ENCODE data around the gene ACSBG1.
A peak's percentile ranks its signal among the peaks of the same experiment; 100 is the strongest.
"Not testable (repeated sequence)": the region's sequence is repeated elsewhere in the genome, so short reads cannot be mapped to it uniquely, and the experiment has no call there.

ACSBG1 gene

DNA sequence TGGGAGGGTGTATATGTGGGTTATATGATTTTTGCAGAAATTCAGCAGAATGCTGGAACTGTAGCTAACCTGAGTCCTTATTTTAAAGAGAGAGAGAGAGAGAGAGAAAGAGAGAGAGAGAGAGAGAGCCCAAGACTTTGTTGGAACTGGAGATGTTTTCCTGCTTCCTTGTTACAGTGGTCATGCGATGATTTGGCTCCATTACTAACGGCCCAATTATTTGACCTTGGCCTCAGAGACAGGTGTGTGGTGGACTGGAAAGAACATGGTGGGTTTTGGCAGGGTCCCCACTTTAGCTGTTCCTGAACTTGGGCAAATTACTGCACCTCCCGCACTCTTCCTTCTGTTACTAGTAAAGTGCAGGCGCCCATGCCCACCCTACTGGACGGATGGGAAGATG lies 14.8 kb upstream of the ACSBG1 start:
- DNase-seq: no peak

GRCh38 chr15:78247911-78248310 lies 13.5 kb upstream of the ACSBG1 start:
- DNase-seq: no peak

DNA sequence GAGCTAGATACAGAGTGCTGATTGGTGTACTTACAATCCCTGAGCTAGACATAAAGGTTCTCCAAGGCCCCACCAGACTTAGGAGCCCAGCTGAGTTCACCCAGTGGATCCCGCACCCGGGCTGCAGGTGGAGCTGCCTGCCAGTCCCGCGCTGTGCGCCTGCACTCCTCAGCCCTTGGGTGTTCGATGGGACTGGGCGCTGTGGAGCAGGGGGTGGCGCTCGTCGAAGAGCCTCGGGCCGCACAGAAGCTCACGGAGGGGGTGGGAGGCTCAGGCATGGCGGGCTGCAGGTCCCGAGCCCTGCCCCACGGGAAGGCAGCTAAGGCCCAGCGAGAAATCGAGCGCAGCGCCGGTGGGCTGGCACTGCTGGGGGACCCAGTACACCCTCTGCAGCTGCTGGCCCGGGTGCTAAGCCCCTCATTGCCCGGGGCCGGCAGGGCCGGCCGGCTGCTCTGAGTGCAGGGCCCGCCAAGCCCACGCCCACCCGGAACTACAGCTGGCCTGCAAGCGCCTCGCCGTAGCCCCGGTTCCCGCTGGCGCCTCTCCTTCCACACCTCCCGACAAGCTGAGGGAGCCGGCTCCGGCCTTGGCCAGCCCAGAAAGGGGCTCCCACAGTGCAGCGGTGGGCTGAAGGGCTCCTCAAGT lies 11.7 kb upstream of the ACSBG1 start:
- DNase-seq: not testable (repeated sequence)

DNA sequence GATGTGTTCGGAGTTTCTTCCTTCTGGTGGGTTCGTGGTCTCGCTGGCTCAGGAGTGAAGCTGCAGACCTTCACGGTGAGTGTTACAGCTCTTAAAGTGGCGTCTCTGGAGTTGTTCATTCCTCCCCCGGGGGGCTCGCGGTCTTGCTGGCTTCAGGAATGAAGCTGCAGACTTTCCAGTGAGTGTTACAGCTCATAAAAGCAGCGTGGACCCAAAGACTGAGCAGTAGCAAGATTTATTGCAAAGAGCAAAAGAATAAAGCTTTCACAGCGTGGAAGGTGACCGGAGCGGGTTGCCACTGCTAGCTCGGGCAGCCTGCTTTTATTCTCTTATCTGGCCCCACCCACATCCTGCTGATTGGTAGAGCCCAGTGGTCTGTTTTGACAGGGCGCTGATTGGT lies 11.0 kb upstream of the ACSBG1 start:
- DNase-seq: not testable (repeated sequence)

DNA sequence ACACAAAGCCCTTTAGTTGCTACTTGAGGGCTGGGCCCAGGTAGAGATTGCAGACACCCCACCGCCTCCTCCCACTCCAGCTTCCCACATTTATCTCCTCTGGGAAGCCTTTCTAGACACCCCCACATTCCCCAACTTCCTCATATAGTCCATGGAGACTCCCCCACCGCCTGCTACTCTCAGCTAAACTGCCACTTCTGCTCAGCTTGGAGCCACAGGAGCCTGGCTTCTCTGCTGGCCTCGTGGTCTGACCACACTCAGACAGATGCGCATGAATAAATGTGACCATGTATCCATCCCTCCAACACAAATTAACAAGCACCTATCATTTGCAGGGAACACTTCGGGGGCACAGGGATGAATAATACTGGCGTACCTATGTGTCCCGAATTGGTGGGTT lies 10.5 kb upstream of the ACSBG1 start:
- DNase-seq: no peak

- no peak for DNase-seq
Observed at GRCh38 chr15:78244101-78244500, 9.7 kb upstream of the ACSBG1 start.

DNA sequence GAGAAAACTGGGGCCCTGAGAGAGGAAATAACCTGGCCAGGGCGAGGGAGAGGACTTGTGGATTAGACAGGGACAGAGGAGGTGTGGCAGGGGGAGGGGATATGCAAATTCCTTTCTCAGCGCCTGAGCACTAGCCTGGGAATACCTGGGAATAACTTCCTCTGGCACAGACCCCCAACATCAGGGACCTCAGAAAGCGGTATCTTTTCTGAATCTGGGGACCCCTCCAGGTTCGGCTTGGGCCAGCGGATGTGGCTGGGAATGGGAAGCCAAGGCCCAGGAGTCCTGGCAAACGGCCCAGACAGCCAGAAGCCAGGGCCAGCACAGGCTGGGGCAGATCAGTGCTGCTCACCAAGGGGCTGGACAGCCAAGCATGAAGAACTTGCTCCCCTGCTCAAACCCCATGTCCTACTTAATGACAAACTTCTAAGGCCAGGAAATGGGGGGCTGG lies 9.2 kb upstream of the ACSBG1 start:
- DNase-seq: no peak

DNA sequence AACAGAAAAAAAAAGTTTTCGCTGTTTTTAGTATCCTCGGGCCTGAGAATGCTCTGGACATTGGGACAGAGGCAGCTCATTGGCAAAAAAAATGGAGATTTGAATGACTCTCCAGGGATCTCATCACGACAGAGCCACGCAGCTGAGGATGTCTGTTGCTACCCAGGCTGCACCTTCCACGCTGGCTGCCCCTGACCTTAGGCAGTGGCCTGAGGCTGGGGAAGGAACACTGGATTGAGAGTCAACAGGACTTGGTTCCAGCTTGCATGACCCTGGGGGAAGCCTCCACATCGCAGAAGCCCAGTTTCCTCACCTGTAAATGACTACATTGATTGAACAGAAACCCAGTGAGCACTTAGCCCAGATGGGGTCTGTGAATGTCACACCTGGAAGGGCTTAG lies 8.7 kb upstream of the ACSBG1 start:
- DNase-seq: no peak

GRCh38 chr15:78242128-78242527 lies 7.8 kb upstream of the ACSBG1 start:
- DNase-seq: no peak

- peak; percentile 77 for DNase-seq
Observed at GRCh38 chr15:78241017-78241416, 6.7 kb upstream of the ACSBG1 start.

GRCh38 chr15:78239811-78240210 lies 5.4 kb upstream of the ACSBG1 start:
- no peak for DNase-seq

DNA sequence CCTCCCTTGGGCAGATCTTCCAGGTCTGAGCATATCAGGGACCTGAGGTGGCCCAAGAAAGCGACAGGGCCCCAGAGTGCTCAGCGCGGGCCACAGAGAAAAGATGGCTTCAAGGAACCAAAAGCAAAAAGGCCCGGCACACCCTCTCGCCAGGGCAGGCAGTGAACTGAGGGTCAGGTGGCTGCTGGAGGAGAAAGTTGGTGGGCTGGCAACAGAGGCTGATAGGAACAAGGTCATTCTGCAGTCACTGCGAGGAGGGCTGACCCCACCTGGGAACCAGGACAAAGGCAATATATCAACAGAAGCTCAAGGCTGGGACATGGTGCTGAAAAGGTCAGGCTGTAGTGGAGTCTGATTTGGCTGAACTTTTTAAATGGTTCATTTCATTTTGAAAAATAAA lies 2.8 kb upstream of the ACSBG1 start:
- no peak for DNase-seq

GRCh38 chr15:78236491-78236890 lies 2.1 kb upstream of the ACSBG1 start:
- no peak for DNase-seq

DNA sequence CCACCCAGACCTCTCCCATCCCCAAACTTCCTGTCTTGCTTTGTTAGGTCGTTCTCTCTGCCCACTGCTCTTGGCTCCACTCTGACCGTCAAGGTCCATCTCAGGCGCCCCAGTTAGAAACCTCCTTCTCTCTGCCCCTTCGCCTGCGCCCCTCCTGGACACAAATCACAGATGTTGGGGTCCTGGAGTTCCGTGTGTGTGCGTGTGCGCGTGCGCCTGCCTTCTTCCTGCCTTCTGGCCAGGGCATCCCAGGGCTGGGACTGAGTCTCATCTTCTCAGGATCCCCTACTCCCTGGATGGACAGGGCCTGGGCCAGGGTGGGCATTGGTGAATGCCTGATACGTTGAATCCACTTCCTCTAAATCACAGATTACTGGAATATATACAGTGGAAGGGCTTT lies 869 bp downstream of the ACSBG1 start:
- no peak for DNase-seq

DNA sequence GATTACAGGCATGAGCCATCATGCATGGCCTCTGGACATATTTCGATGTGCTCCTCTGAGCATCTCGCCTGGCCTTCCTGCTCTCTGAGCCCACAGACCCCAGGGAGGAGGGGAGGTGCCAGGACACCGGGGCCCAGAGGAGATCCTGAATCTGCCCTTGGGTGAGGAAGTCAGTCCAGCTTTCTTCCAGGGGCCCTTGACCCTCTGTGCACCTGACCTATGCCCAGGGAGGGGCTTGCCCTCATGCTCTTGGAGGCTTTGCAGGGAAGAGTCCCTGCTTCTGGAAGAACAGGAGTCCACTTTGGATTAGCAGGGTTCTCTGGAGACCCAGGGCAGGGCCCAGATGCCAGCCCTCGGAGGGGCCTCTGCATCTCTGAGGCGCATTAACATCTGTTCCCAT lies 1.4 kb downstream of the ACSBG1 start:
- no peak for DNase-seq

DNA sequence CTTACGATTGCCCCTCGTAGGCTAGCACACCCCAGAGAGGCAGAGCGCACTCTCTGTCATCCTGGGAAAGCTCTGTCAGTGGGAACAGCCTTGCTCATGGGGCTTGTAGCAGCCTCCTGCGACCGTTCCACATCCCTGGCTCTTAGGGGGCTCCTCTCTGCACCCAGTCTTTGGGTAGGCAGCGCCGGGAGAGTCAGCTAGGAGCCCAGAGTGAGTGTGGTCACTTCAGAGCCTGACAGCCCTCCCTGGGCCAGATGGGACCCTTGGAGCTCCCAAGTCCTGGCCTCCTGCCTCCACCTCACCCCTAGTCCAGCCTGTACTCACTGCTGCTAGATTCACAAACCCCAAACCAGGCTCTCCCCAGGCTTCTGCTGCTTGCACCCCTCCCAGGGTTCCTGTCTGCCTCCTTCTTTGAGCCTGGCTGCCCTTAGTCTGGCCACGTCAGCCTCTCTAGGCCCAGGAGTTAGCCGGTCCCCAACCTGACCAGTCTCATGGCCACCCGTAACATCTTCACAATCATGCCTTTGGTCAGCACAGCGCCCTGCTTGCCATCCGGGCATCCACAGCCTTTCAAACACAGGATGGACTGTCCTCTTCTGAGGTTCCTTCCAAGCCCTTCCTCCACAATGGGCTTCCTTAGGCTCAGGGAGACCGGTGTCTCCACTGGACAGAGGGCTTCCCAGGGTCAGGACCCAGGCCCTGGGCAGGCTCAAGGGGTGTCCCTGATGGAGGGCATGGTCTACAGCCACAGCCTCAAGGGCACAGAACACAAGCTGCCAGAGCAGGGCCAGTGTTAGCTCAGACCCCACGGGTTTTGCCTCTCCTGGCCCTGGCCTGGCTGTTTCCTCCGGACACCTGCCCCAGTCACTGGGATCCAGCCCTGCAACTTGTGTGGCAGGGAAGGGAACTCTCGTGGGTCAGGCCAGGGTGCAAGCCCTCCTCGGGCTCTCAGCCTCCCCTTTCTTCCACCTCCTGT lies 4.6 kb downstream of the ACSBG1 start:
- DNase-seq: no peak

- DNase-seq: no peak
Observed at GRCh38 chr15:78228356-78228996, 5.9 kb downstream of the ACSBG1 start.

DNA sequence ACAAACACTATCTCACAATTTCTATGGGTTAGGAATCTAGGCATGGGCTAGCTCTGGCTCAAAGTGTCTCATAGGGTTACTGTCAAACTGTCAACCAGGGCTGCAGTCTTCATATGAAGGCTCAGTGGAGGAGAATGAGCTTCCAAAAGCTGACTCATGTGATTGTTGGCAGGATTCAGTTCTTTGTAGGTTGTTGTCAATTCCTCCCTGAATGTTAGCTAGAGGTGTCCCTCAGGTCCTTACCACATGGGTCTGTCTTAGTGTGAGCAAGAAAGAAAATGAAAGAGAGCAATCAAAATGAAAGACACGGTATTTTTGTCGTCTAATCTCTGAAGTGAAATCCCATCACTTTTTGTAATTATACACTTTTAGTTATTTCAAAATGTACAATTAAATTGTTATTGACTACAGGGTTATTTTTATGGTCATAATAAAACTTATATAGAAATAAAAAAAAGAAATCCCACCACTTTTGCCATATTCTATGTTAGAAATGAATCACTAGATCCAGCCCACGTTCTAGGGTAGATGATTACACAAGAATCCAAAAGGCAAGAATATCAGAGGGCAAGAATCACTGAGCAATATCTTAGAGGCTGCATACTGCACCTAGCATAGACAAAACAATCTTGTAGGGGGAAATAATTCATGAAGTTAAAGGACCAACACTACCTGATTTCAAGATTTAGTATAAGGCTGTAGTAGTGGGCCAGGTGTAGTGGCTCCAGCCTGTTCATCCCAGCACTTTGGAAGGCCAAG lies 8.4 kb downstream of the ACSBG1 start:
- DNase-seq: no peak

DNA sequence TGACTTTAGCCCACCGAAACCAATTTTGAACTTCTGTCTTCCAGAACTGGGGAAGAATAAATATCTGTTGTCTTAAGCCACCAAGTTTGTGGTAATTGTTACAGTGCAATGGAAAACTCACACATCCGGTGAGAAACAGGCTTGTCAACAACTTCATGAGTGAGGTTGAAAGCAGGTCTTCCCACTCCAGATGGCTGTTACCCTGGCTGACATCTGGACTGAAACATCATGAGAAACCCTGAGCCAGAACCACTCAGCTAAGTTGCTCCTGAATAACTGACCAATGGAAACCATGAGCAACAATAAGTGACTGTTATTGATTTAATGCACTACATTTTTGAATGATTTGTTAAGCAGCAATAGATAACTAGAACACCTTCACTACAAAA lies 10.3 kb downstream of the ACSBG1 start:
- no peak for DNase-seq

GRCh38 chr15:78223396-78224022 lies 10.9 kb downstream of the ACSBG1 start:
- DNase-seq: no peak

DNA sequence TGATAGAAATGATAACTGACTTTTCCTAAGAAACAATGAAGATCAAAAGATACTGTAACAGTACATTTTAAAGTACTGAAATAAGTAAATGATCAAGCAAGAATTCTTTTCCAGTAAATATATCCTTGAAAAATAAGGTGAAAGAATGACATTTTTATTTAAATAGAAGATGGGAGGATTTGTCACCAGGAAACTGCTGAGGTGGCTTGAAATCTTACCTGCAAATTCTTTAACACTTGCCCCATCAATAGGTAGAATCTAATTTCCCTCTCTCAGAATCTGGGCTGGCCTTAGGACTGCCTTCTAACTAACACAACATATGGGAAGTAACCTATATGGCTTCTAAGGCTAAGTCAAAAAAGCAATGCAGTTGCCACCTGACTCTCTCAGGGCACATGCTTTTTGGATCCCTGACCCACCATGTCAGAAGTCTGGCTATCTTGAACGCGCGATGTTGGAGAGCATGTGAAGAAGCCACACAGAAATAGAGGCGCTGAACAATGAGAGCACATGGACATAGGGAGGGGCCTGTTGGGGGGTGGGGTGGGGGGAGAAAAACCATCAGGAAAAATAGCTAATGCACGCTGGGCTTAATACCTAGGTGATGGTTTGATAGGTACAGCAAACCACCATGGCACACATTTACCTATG lies 11.5 kb downstream of the ACSBG1 start:
- DNase-seq: no peak

DNA sequence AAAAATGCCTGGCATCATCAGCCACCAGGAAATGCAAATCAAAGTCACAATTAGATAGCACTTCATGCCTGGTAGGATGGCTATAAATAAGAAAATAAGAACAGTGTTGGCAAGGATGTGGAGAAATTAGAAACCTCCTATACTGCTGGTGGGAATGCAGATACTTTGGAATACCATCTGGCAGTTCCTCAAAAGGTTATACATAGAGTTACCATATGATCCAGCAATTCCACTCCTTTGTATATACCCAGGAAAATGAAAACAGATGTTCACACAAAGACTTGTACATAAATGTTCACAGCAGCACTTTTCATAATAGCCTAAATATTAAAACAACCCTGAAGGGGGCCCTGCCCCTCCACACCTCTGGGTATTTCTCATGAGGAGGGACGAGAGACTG lies 13.7 kb downstream of the ACSBG1 start:
- DNase-seq: no peak

Measured in activated T-cell treated with anti-CD3 and anti-CD28 coated beads for 4 hours (primary cell).